Kidney epithelial cell (primary cell): ENCODE measurements around the gene FANCC. TPM values are rescaled to one million over a fixed set of nuclear protein-coding genes. Genes with fewer than 3 reads are reported as not detected.
A peak's percentile ranks its signal among the peaks of the same experiment; 100 is the strongest.

Experiments
- DNase-seq: peaks from one replicate; pipeline ENCODE4 v3.0.0-alpha.2; 2010; ENCODE audit warnings: low read depth
- H3K27me3 ChIP-seq: 2 replicates; pipeline ENCODE4 v1.6.0; 2011; ENCODE audit warnings: low read length; ENCODE audit not compliant: control insufficient read depth, insufficient read depth
- H3K36me3 ChIP-seq: 2 replicates; pipeline ENCODE4 v1.5.1; 2011; ENCODE audit warnings: low read length; ENCODE audit not compliant: control insufficient read depth, insufficient read depth
- H3K4me3 ChIP-seq: 2 replicates; pipeline ENCODE4 v1.5.1; 2011; ENCODE audit warnings: low read depth, mild to moderate bottlenecking, control low read depth, low read length
- CTCF ChIP-seq: IDR thresholded peaks from 2 replicates; pipeline ENCODE4 v1.5.1; 2011; ENCODE audit warnings: mild to moderate bottlenecking, moderate library complexity, low read length, control low read depth, inconsistent platforms; ENCODE audit not compliant: insufficient read depth, poor library complexity, severe bottlenecking
- total RNA-seq: library from RNA; depleted of rRNA; stranded (reverse); fragments of >200 nt; gene quantifications from 2 replicates; pipeline ENCODE4 v1.2.3, GENCODE V29; 2015

The FANCC gene
- total RNA-seq, 1 donor from 2014 or later: 6.1 TPM

GRCh38 chr9:95325221-95325620, 7.7 kb upstream of the FANCC start:
- no peak for DNase-seq
- Histone ChIP-seq H3K27me3 (no peaks in the 10 kb centered on the region), H3K4me3 (no peak overlapping the region), H3K36me3 (no peaks in the 10 kb centered on the region)
- TF ChIP-seq CTCF: no peak

DNA sequence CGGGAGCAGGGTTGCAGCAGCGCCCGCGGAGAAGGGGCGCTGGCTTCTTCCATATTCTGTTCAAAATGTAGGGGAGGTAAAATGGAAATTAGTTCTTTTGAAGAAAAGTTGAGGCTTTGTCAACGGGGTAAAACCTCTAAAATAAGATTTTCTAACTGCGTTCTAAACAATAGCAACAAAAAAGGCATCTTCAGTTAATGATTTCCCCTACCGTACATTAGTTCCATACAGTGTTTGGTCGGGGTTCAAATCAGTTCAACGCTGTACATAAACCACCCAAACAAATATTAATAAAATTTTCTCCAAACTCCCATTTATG, 343 bp upstream of the FANCC start:
- DNase-seq: no peak
- no peak for TF ChIP-seq CTCF
- no peaks in the 10 kb centered on the region for H3K27me3 ChIP-seq
- H3K4me3 ChIP-seq: peak overlapping the region; percentile 97
- no peaks in the 10 kb centered on the region for H3K36me3 ChIP-seq

DNA sequence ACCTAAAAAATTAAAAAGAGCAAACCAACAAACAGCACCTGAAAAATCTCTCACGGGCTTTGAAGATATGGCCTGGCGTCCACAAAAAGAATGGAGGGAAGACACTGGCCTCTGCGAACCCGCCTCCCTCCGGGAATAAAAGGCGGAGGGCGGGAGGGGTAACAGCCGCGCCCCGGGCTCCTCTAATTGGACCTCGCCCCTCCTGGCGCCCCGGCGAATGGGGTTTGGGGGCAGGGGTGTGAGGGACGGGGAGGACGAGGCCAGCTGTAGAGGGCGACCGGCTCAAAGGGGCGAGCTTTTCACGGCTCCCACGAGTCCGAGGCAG, 753 bp downstream of the FANCC start:
- Histone ChIP-seq H3K27me3 (no peaks in the 10 kb centered on the region), H3K4me3 (peak overlapping the region; percentile 97), H3K36me3 (no peaks in the 10 kb centered on the region)
- no peak for DNase-seq
- peak; percentile 25 for TF ChIP-seq CTCF

DNA sequence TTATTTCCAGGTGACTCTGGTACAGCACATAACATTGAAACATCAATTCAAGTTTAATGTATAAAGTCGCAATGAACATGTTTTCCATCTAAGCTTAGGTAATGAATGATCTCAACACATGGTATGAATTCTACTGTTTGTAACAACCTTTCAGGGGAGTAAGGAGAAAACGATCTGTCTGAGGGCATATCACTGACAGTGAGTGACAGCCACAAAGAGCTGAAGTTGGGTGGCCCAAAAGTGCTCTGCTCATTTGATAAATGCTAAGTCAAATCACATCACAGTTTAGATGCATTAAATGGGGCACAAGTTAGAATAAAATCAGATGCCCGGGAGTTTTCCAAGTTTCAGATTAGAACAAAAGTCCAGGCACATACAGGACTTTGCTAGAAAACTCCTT, 1.2 kb downstream of the FANCC start:
- Histone ChIP-seq H3K4me3 (peak overlapping the region; percentile 97), H3K36me3 (no peaks in the 10 kb centered on the region), H3K27me3 (no peaks in the 10 kb centered on the region)
- TF ChIP-seq CTCF: no peak
- DNase-seq: no peak

GRCh38 chr9:95315108-95315746, 2.3 kb downstream of the FANCC start:
- no peak overlapping the region for H3K4me3 ChIP-seq
- TF ChIP-seq CTCF: no peak
- no peaks in the 10 kb centered on the region for H3K36me3 ChIP-seq
- no peaks in the 10 kb centered on the region for H3K27me3 ChIP-seq
- DNase-seq: no peak

DNA sequence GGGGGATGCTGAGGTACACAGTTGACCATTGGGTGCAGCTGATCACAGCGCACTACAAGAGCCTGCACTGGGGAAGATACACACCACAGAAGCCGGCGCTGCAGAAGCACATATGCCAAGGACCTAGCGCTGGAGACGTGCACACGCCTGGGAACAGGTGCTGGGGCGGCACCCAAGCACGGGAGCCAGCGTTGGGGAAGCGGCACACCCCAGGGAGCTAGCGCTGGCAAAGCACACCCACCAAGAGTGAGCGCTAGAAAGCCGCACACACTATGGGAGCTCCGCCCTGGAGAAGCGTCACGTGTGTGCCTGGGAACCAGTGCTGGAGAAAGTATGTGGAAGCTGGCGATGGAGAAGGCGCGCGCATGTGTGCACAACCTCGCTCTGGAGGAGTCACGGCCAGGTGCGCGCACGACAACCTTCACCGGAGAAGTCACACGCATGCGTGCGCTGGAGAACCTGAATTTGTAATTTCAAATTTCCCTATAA, 4.5 kb downstream of the FANCC start:
- peak overlapping the region; percentile 34 for H3K4me3 ChIP-seq
- H3K36me3 ChIP-seq: no peaks in the 10 kb centered on the region
- no peaks in the 10 kb centered on the region for H3K27me3 ChIP-seq
- no peak for TF ChIP-seq CTCF
- DNase-seq: peak; percentile 32
